Activated CD8-positive, alpha-beta memory T cell treated with anti-CD3 and anti-CD28 coated beads for 24 hours (primary cell): ENCODE results near the gene KRTAP25-1.

Source experiments
- DNase-seq: peaks from one replicate; pipeline ENCODE4 v3.0.0-alpha.2; 2020

Gene KRTAP25-1

DNA sequence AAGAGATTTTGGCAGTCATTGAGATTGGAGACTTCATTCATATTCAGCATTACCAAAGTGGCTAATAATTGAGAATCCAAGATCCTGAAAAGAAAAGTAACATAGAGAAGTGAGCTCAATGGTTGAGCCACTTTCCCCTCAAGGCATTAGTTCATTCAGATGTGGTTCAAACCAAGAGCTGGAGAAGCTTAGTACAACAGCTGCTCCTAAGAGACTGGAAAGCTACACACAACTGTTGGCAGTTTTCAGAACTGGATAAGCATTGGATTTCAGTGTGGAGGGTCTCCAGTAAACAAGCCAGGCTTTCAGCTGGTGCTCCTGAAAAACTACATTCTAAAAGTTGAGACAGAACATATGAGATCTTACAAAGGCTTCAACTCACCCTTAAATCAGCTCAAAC lies 44.3 kb downstream of the KRTAP25-1 start:
- DNase-seq: no peak

DNA sequence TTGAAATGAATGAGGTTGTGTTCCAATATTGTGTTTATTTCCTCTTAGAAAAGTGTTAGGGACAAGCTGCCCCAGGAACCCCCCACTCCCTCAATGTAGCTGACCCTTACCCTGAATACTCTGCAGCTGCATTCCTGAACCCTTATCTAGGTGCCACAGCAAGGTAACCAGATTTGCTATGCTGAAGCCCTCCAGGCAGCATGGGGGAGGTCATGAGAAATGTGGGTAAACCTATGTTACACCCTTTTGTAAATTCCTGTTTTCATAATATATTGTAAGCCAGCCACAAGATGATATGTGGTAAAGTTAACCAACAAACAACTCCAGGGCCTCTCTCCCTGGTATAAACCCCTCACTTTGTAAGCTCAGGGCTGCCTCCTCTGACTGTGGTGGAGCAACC lies 45.6 kb downstream of the KRTAP25-1 start:
- no peak for DNase-seq

DNA sequence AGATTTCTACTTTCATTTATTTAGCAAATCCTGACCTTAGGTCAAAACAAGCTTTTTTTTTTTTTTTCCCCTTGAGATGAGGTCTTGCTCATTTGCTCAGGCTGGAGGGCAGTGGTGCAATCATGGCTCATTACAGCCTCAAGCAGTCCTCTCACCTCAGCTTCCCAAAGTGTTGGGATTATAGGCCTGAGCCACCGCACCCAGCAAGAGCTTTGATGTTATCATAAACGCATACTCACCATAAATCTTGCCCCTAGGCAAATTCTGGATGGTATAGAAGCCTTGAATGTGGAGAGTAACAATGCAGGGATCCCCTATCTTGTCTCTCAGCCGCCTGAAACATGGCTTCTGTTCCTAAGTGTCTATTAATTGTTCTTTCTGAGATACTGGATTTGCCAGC lies 48.7 kb downstream of the KRTAP25-1 start:
- no peak for DNase-seq
